OCI-LY1 (cell line): ENCODE measurements around the gene CACNB1.

ENCODE experiments used
- H2AFZ ChIP-seq: fragments of 200-600 bp; sonication (generic), shearing (Covaris generic); 2 replicates; pipeline ENCODE4 v1.6.0; 2014; ENCODE audit warnings: antibody characterized with exemption, mild to moderate bottlenecking, low read length
- H3F3A ChIP-seq: fragments of 200-600 bp; sonication (generic), shearing (Covaris generic); 2 replicates; pipeline ENCODE4 v1.6.0; 2014; ENCODE audit warnings: mild to moderate bottlenecking, antibody characterized with exemption, low read length, moderate library complexity; ENCODE audit not compliant: insufficient read depth
- H3K27ac ChIP-seq: fragments of 200-600 bp; sonication (generic); 2 replicates; pipeline ENCODE4 v1.5.1; 2014; ENCODE audit warnings: low read length, mixed run types, mild to moderate bottlenecking, low read depth; ENCODE audit not compliant: poor library complexity, severe bottlenecking
- H3K27me3 ChIP-seq: fragments of 200-600 bp; sonication (generic); 2 replicates; pipeline ENCODE4 v1.6.0; 2014; ENCODE audit warnings: antibody characterized with exemption, mild to moderate bottlenecking, low read length, moderate library complexity; ENCODE audit not compliant: insufficient read depth
- H3K36me3 ChIP-seq: fragments of 200-600 bp; sonication (generic); 2 replicates; pipeline ENCODE4 v1.6.1; 2014; ENCODE audit warnings: mild to moderate bottlenecking, antibody characterized with exemption, low read length, moderate library complexity, mixed read lengths; ENCODE audit not compliant: insufficient read depth
- H3K4me1 ChIP-seq: fragments of 200-600 bp; sonication (generic); 2 replicates; pipeline ENCODE4 v1.5.1; 2014; ENCODE audit warnings: mild to moderate bottlenecking, low read length, moderate library complexity; ENCODE audit not compliant: insufficient read depth, severe bottlenecking
- H3K4me2 ChIP-seq: fragments of 200-600 bp; sonication (generic), shearing (Covaris generic); 2 replicates; pipeline ENCODE4 v1.6.1; 2014; ENCODE audit warnings: low read length
- H3K4me3 ChIP-seq: fragments of 200-600 bp; sonication (generic); 2 replicates; pipeline ENCODE4 v1.5.1; 2014; ENCODE audit warnings: low read length, low read depth, mild to moderate bottlenecking, mixed read lengths; ENCODE audit not compliant: poor library complexity, severe bottlenecking
- H3K79me2 ChIP-seq: fragments of 200-600 bp; shearing (Covaris generic); 2 replicates; pipeline ENCODE4 v1.6.1; 2016; ENCODE audit warnings: mixed run types, low read length, mixed read lengths; ENCODE audit not compliant: insufficient read depth
- H3K9ac ChIP-seq: fragments of 200-600 bp; sonication (generic), shearing (Covaris generic); 2 replicates; pipeline ENCODE4 v1.6.1; 2014; ENCODE audit warnings: mild to moderate bottlenecking, low read length, mixed read lengths
- H3K9me2 ChIP-seq: fragments of 200-600 bp; sonication (generic), shearing (Covaris generic); 2 replicates; pipeline ENCODE4 v1.6.1; 2014; ENCODE audit warnings: low read depth, mild to moderate bottlenecking, low read length, mixed read lengths
- H3K9me3 ChIP-seq: fragments of 200-600 bp; shearing (Covaris generic); 2 replicates; pipeline ENCODE4 v1.6.1; 2014; ENCODE audit warnings: low read length, mixed read lengths
- H4K20me1 ChIP-seq: fragments of 200-600 bp; sonication (generic), shearing (Covaris generic); 2 replicates; pipeline ENCODE4 v1.6.0; 2016; ENCODE audit warnings: mild to moderate bottlenecking, low read length; ENCODE audit not compliant: insufficient read depth
- EZH2 ChIP-seq: fragments of 200-600 bp; sonication (generic), shearing (Covaris generic); IDR thresholded peaks from 2 replicates; pipeline ENCODE4 v1.8.0; 2017; ENCODE audit warnings: borderline replicate concordance, mixed run types, mild to moderate bottlenecking, antibody characterized with exemption, low read length, moderate library complexity, mixed read lengths
- TF ChIP-seq, protein P1 (sequence below): fragments of 200-600 bp; sonication (generic), shearing (Covaris generic); IDR thresholded peaks from 2 replicates; pipeline ENCODE4 v1.5.1; 2017; ENCODE audit warnings: mild to moderate bottlenecking, antibody characterized with exemption, low read length, moderate library complexity, mixed read lengths

CACNB1 gene

GRCh38 chr17:39165178-39165840, 32.2 kb downstream of the CACNB1 start:
- peak overlapping the region; percentile 50; the same call in 1 of the 2 replicates for H3K9ac ChIP-seq

DNA sequence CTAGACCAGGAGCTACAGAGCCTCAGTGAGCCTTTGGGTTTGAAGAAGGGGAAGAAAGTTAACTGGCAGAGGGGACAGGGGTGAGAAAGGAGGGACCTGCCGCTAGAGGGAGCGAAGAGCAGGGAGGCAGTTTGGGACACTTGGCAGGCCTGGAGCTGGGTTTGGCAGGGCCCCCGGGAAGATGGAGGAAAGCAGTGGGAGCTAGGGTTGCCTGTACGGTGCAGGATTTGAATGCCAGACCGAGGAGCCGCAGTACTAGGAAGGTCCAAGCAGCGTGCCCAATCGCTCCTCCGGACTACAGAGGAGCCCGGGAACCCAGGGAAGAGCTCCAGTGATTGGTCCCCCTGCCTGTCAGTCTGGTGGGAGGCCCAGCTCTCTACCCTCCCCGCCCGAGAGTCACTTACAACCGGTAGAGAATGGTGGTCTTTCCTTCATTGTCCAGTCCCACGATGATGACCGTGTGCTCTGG, 32.8 kb downstream of the CACNB1 start:
- peak overlapping the region; percentile 50; the same call in 1 of the 2 replicates for H3K9ac ChIP-seq
- H3K4me2 ChIP-seq, result peak overlapping the region; percentile 77

More at GRCh38 chr17:39165178-39165840, 32.2 kb downstream of the CACNB1 start:
- Histone ChIP-seq H2AFZ (no peak overlapping the region), H3K9me3 (no peaks in the 10 kb centered on the region), H3K4me2 (peak overlapping the region; percentile 77), H3K27me3 (no peaks in the 10 kb centered on the region; the same call in none of the 2 replicates), H3K4me1 (peaks cover 6% of the 10 kb centered on the region), H3K27ac (no peak overlapping the region), H3K9me2 (no peaks in the 10 kb centered on the region), H3F3A (no peaks in the 10 kb centered on the region), H3K36me3 (no peaks in the 10 kb centered on the region), H4K20me1 (no peaks in the 10 kb centered on the region), H3K4me3 (peak overlapping the region; percentile 59), H3K79me2 (no peaks in the 10 kb centered on the region)
- TF ChIP-seq EZH2, result no peak
- TF ChIP-seq, protein P1, sequence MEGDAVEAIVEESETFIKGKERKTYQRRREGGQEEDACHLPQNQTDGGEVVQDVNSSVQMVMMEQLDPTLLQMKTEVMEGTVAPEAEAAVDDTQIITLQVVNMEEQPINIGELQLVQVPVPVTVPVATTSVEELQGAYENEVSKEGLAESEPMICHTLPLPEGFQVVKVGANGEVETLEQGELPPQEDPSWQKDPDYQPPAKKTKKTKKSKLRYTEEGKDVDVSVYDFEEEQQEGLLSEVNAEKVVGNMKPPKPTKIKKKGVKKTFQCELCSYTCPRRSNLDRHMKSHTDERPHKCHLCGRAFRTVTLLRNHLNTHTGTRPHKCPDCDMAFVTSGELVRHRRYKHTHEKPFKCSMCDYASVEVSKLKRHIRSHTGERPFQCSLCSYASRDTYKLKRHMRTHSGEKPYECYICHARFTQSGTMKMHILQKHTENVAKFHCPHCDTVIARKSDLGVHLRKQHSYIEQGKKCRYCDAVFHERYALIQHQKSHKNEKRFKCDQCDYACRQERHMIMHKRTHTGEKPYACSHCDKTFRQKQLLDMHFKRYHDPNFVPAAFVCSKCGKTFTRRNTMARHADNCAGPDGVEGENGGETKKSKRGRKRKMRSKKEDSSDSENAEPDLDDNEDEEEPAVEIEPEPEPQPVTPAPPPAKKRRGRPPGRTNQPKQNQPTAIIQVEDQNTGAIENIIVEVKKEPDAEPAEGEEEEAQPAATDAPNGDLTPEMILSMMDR, result no peak

GRCh38 chr17:39161962-39162361, 35.5 kb downstream of the CACNB1 start:
- Histone ChIP-seq H3F3A (no peaks in the 10 kb centered on the region), H3K79me2 (no peaks in the 10 kb centered on the region), H3K4me3 (no peak overlapping the region), H3K36me3 (no peaks in the 10 kb centered on the region), H3K9me2 (no peaks in the 10 kb centered on the region), H3K4me1 (peaks cover 6% of the 10 kb centered on the region), H4K20me1 (no peaks in the 10 kb centered on the region), H3K4me2 (no peak overlapping the region), H3K27ac (no peak overlapping the region), H3K9ac (no peak overlapping the region), H3K27me3 (no peaks in the 10 kb centered on the region; the same call in none of the 2 replicates), H2AFZ (no peak overlapping the region), H3K9me3 (no peaks in the 10 kb centered on the region)
- TF ChIP-seq EZH2, result no peak
- TF ChIP-seq, protein P1, result no peak

More for the DNA sequence above, 32.8 kb downstream of the CACNB1 start:
- Histone ChIP-seq H3K27me3 (no peaks in the 10 kb centered on the region; the same call in none of the 2 replicates), H3K79me2 (no peaks in the 10 kb centered on the region), H3K9me2 (no peaks in the 10 kb centered on the region), H3K9me3 (no peaks in the 10 kb centered on the region), H2AFZ (no peak overlapping the region), H3K27ac (no peak overlapping the region), H3F3A (no peaks in the 10 kb centered on the region), H3K36me3 (no peaks in the 10 kb centered on the region), H3K4me1 (peaks cover 6% of the 10 kb centered on the region), H4K20me1 (no peaks in the 10 kb centered on the region), H3K4me3 (peak overlapping the region; percentile 59)
- TF ChIP-seq EZH2, result no peak
- TF ChIP-seq, protein P1, result peak; percentile 84
